K562 (cell line): ENCODE data around the gene EML3. TPM values are rescaled to one million over a fixed set of nuclear protein-coding genes. Genes with fewer than 3 reads are reported as not detected.
A peak's percentile ranks its signal among the peaks of the same experiment; 100 is the strongest.

ENCODE experiments used
- ATF7 ChIP-seq: fragments of 450-650 bp; IDR thresholded peaks from 2 replicates; pipeline ENCODE4 v1.7.1; 2014; ENCODE audit warnings: mild to moderate bottlenecking, moderate library complexity
- CTCF ChIP-seq, 3 experiments: IDR thresholded peaks in 2 of 3; conservative IDR thresholded peaks in 1 of 3; 2 replicates each; pipeline ENCODE4 v1.5.1; 2011 to 2012; ENCODE audit warnings: low read length in 3 of 3, mild to moderate bottlenecking in 3 of 3, control low read depth in 2 of 3, improper control_type of control experiment in 1 of 3, inconsistent platforms in 1 of 3, low read depth in 1 of 3, mixed read lengths in 1 of 3, moderate library complexity in 1 of 3; ENCODE audit not compliant: insufficient read depth in 2 of 3
- DIDO1 ChIP-seq: fragments of 450-650 bp; IDR thresholded peaks from 2 replicates; pipeline ENCODE4 v1.6.1; 2016; ENCODE audit warnings: low read depth, missing biosample characterization, missing genetic modification characterization
- ELF1 ChIP-seq: fragments of 200-800 bp; sonication (Bioruptor generic); IDR thresholded peaks from 2 replicates; pipeline ENCODE4 v1.6.1; 2016; ENCODE audit warnings: missing genetic modification characterization, missing compliant biosample characterization
- FOXM1 ChIP-seq, 2 experiments: fragments of 450-650 bp in 1 of 2; sonication (generic) in 1 of 2; formaldehyde crosslinking in 1 of 2; IDR thresholded peaks; 2 replicates each; pipeline versions ENCODE4 v1.6.1 to v1.9.0; 2017 to 2022; ENCODE audit warnings: low read depth in 2 of 2, mild to moderate bottlenecking in 2 of 2, missing genetic modification reagents in 1 of 2, moderate library complexity in 1 of 2
- RBBP5 ChIP-seq: fragments of 200-600 bp; sonication (generic); IDR thresholded peaks from 2 replicates; pipeline ENCODE4 v1.6.1; 2012; ENCODE audit warnings: borderline replicate concordance, mild to moderate bottlenecking, low read length, control low read depth, inconsistent platforms; ENCODE audit not compliant: insufficient read depth, poor library complexity, severe bottlenecking
- RBFOX2 ChIP-seq: fragments of 200-400 bp; formaldehyde crosslinking; IDR thresholded peaks from 2 replicates; pipeline ENCODE4 v1.6.1; 2017; ENCODE audit warnings: low read depth, mild to moderate bottlenecking, low read length, moderate library complexity
- RBM39 ChIP-seq: fragments of 200-400 bp; formaldehyde crosslinking; optimal IDR thresholded peaks from 2 replicates; pipeline ENCODE3; 2018; ENCODE audit warnings: low read depth, low read length
- THRAP3 ChIP-seq: fragments of 450-650 bp; IDR thresholded peaks from 2 replicates; pipeline ENCODE4 v1.6.1; 2016; ENCODE audit warnings: mild to moderate bottlenecking, inconsistent platforms, borderline replicate concordance
- ZC3H8 ChIP-seq: fragments of 450-650 bp; IDR thresholded peaks from 2 replicates; pipeline ENCODE4 v1.6.1; 2017
- ZKSCAN1 ChIP-seq: fragments of 150-350 bp; IDR thresholded peaks from 2 replicates; pipeline ENCODE4 v1.6.1; 2016; ENCODE audit warnings: low read depth, low read length
- ZNF12 ChIP-seq: sonication (generic); formaldehyde crosslinking; IDR thresholded peaks from 2 replicates; pipeline ENCODE4 v1.4.0; 2020; ENCODE audit warnings: mild to moderate bottlenecking, missing genetic modification reagents
- ZNF133 ChIP-seq: fragments of 250-450 bp; sonication (Bioruptor Pico); IDR thresholded peaks from 2 replicates; pipeline ENCODE4 v1.4.0; 2020; ENCODE audit warnings: mild to moderate bottlenecking
- ZZZ3 ChIP-seq: fragments of 450-650 bp; IDR thresholded peaks from 2 replicates; pipeline ENCODE4 v1.6.1; 2016; ENCODE audit warnings: antibody characterized with exemption, mild to moderate bottlenecking, moderate library complexity
- polyA plus RNA-seq, 8 experiments: library from polyadenylated mRNA; depleted of rRNA in 4 of 8; stranded (reverse) in 5 of 8; unstranded in 3 of 8; fragments of >200 nt; fragmentation: Nextera tagmentation in 2 of 8; fragmentation: Illumina TruSeq in 1 of 8; extraction: Ambion mirVana in 2 of 8; extraction: Trizol in 1 of 8; gene quantifications; 2 replicates each; pipeline versions ENCODE4 v1.2.1 to v1.2.3, GENCODE V29; 2011 to 2014; ENCODE audit warnings: inconsistent platforms in 1 of 8, missing spikeins in 1 of 8
- total RNA-seq, 7 experiments: library from RNA; depleted of rRNA in 6 of 7; stranded (reverse); fragments of >200 nt in 6 of 7; fragmentation: Illumina TruSeq in 2 of 7; extraction: Trizol in 2 of 7; gene quantifications; 2 replicates each; pipeline versions ENCODE4 v1.2.1 to v1.2.3, GENCODE V29; 2011 to 2021; ENCODE audit warnings: low replicate concordance in 1 of 7
- TF ChIP-seq, protein P1 (sequence below): IDR thresholded peaks from 2 replicates; pipeline ENCODE4 v1.6.1; 2012; ENCODE audit warnings: low read depth, low read length, improper control_type of control experiment, borderline replicate concordance
- TF ChIP-seq, protein P2 (sequence below), 2 experiments: IDR thresholded peaks; 2 replicates each; pipeline ENCODE4 v1.6.1; 2011; ENCODE audit warnings: borderline replicate concordance in 1 of 2, control low read depth in 1 of 2, low read depth in 1 of 2, low read length in 1 of 2, mild to moderate bottlenecking in 1 of 2, mixed read lengths in 1 of 2, moderate library complexity in 1 of 2; ENCODE audit not compliant: insufficient read depth in 1 of 2, insufficient read length in 1 of 2, poor library complexity in 1 of 2, severe bottlenecking in 1 of 2; ENCODE audit errors: extremely low read depth in 1 of 2

Gene EML3
- total and polyA plus RNA-seq, 9 of the 15 experiments (the other 6 are each of a cell fraction or from before 2014, with no cell fraction given) = 0.32 to 90.5 (median 26.4) TPM

- TF ChIP-seq CTCF (IDR thresholded peaks at IDR 0.05 in 2 of 3, conservative IDR thresholded peaks at IDR 0.05 in 1 of 3; ENCODE audit: insufficient read depth in 2 of 3, low read depth in 1 of 3, low read length in 3 of 3) (peak in 2 of 3 experiments; percentile 8 to 28; a peak in 1 of 6 replicates), RBBP5 (peak; percentile 42), ZNF12 (no peak), DIDO1 (tag) (no peak), RBM39 (no peak), ATF7 (peak; percentile 99), THRAP3 (0 out of 2 replicates have a peak, but pooled peaks have one; percentile 37), ZNF133 (CRISPR knock-in tag) (no peak), FOXM1 (IDR thresholded peaks at IDR 0.05; ENCODE audit: low read depth) (no peak), FOXM1 (CRISPR knock-in tag; IDR thresholded peaks at IDR 0.05; ENCODE audit: low read depth) (no peak; the same call in 1 of the 2 replicates), ZKSCAN1 (peak; percentile 70), ZC3H8 (no peak), RBFOX2 (peak; percentile 89), ELF1 (tag) (peak; percentile 96), ZZZ3 (0 out of 2 replicates have a peak, but pooled peaks have one; percentile 40)
- TF ChIP-seq, protein P1, sequence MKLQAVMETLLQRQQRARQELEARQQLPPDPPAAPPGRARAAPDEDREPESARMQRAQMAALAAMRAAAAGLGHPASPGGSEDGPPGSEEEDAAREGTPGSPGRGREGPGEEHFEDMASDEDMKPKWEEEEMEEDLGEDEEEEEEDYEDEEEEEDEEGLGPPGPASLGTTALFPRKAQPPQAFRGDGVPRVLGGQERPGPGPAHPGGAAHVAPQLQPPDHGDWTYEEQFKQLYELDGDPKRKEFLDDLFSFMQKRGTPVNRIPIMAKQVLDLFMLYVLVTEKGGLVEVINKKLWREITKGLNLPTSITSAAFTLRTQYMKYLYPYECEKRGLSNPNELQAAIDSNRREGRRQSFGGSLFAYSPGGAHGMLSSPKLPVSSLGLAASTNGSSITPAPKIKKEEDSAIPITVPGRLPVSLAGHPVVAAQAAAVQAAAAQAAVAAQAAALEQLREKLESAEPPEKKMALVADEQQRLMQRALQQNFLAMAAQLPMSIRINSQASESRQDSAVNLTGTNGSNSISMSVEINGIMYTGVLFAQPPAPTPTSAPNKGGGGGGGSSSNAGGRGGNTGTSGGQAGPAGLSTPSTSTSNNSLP = 0 out of 2 replicates have a peak, but pooled peaks have one; percentile 21
- TF ChIP-seq, protein P2, sequence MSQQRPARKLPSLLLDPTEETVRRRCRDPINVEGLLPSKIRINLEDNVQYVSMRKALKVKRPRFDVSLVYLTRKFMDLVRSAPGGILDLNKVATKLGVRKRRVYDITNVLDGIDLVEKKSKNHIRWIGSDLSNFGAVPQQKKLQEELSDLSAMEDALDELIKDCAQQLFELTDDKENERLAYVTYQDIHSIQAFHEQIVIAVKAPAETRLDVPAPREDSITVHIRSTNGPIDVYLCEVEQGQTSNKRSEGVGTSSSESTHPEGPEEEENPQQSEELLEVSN (IDR thresholded peaks at IDR 0.05; ENCODE audit: borderline replicate concordance in 1 of 2, extremely low read depth in 1 of 2, insufficient read depth in 1 of 2, insufficient read length in 1 of 2, low read depth in 1 of 2, low read length in 1 of 2, poor library complexity in 1 of 2, severe bottlenecking in 1 of 2) = peak; percentile 93
Observed at GRCh38 chr11:62621567-62622470, 9.2 kb upstream of the EML3 start, which contains the start of gene B3GAT3 (continued).
